ENCODE data around the gene MYOCD.

The MYOCD gene

DNA sequence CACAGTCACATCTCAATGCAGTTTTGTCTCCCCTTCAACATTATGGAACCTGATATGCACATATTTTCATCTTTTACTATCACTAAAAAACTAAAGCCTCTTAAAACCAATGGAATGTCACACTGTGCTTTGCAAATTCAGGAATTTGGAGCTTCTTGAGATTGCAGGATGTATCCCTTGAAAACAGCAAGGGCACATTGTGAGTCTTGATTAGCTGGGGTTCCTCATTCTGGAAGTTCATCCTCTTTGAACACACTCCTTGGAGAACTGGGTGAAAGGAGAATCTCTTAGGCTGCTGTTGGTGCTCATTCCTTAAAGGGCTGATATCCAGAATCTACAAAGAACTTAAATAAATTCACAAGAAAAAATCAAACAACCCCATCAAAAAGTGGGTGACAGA is 21.1 kb upstream of the MYOCD start:
- DNase-seq, result no peak

- no peak for DNase-seq
Measured at GRCh38 chr17:12646761-12647422, 18.8 kb upstream of the MYOCD start.

DNA sequence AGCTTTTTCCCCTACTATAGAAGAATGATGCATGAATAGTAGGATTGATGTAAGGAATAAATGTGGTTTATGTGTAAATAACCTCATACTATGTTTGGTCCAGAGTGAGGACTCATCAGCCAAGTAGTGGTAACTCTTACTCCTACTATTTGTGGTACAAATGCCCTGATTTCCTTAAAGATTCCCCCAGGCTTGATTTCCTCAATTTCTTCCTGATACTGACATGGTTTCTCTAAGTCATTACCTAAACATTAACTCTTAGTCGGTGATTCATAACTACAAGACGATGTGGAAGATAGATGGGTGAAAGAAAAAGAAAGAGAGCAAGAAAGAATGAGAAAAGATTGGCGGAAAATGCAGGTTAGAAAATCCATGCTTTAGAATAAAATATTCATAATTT is 17.2 kb upstream of the MYOCD start:
- no peak for DNase-seq

- no peak for DNase-seq
Measured at GRCh38 chr17:12655936-12656335, 9.8 kb upstream of the MYOCD start.

GRCh38 chr17:12656354-12656753 is 9.3 kb upstream of the MYOCD start:
- DNase-seq, result no peak

DNA sequence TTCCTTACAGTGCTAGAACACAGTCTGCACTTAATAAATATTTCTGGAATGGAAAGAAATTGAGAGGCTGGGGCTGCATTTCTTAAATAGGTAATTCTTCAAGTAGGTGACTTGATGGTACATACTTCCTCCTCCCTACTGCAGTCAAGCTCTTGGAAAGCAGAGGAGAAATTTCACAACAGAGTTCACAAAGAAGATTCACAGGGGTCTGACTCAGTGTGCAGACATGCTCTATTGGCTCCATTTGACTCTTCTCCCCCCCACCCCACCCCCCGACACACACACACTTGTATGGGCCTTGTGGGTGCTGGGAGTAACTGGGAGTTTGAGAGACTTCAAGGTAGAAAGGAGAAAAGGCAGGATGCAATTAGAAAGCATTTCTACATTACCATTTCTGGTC is 6.2 kb upstream of the MYOCD start:
- no peak for DNase-seq

GRCh38 chr17:12664252-12664651 is 1.4 kb upstream of the MYOCD start:
- no peak for DNase-seq

DNA sequence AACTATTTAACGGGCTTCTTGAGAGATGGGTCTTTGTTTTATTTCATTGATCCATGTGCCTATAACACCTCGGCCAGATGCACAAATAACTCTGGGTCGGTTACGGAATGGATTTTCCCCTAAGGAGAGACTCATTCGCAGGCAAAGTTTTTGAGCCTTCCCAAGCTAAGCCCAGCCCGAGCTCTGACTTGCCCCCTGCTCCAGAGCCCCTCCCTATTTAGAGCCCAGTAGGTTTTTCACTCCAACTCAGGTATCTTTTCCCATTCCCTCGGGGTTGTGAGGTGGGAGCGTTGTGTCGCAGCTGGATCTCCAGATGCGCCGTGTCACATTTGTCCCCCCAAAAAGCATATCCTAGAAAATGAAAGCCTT is 812 bp upstream of the MYOCD start:
- no peak for DNase-seq

- no peak for DNase-seq
Measured at GRCh38 chr17:12666718-12667117, 1.0 kb downstream of the MYOCD start.

DNA sequence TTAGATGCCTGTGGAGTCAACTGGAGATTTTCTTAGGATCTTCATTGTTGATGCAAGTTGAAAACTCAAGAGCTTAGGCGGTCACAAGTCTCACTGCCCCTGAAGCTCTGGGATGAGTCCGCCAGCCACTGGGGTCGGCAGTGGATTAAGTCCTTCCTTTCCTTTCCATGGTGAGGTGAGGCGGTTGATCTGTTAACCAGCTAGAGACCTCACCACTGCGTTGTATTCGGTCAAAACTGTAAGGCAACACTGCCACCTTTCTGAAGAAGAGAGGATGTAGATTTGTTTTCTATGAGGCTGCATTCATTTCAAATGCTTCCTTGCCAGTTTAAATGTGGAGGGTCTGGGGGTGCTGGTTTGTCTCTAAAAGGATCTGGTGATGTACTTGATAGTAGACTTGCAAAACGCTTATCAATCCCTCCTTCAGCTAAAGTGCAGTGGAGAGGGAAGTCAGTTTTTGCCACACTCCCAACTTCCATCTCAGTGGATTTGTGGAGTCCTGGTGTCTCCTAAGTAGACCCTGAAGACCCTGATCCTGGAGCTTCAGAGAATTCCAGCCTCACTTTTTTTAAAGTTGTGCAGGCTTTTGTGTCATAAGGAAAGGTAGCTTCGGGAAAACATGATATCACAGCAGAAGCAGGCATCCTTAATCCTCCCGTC is 1.7 kb downstream of the MYOCD start:
- no peak for DNase-seq

- no peak for DNase-seq
Measured at GRCh38 chr17:12671906-12672305, 6.2 kb downstream of the MYOCD start.

GRCh38 chr17:12672947-12673346 is 7.3 kb downstream of the MYOCD start:
- no peak for DNase-seq

DNA sequence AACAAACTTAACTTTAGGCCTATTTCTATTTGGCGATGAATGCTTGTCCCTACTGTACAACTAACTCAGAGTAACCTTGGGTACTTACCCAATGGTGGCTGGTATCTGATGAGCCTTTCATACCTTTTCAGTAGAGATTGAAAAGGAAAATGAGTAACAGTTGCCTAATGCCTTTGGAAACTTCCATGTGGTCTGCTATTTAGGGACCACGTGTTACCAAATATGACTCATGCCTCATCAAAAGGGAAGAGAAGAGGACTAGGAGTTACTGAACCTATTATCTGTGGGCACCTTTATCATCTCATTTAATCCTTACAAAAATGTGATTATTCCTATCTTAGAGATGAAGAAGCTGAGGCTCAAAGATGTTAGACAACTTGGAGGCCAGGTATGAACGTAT is 8.1 kb downstream of the MYOCD start:
- DNase-seq, result no peak

DNA sequence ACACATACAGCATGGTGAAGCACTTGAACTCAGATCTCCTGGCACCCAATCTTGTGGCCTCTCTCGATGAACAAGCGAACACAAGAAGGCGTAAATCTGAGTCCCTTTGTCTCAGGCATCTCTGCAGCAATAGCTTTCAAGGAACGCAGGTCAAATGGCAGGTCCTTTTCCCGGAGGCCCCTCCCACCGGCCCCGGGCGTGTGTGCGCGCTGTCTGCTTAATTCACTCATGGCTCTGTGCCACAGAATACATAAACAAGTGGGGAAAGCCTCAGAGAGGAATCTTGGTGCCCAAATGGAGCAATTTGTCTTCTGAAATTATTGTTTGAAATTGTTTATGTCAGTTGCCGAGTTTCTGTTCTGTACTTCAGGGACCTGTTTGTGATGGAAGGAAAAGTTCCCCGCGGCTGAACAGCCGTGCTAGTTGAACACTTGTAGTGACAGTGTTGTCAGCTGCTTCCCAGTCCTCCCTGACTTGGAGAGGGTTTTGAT is 14.8 kb downstream of the MYOCD start:
- DNase-seq, result no peak

- DNase-seq, result no peak
Measured at GRCh38 chr17:12680993-12681392, 15.3 kb downstream of the MYOCD start.

DNA sequence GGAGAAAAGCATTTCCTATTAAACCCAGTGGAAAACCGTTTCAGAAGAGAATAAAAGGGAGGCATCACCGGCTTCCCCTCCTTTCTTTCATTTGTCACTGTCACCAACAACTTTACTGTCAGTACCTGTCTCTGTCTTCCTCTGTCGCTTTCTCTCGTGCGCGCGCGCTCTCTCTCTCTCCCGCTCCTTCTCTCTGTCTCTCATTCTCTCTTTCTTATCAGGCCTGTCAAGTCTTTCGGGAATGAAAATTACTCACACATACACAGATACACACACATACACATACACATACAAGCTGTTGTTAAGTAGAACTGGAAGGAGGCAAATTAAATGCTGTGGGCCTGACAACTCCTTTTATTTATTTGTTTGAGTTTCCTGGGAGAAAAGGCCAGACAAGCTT is 17.6 kb downstream of the MYOCD start:
- no peak for DNase-seq

GRCh38 chr17:12686486-12686885 is 20.8 kb downstream of the MYOCD start:
- no peak for DNase-seq

GRCh38 chr17:12688382-12688781 is 22.7 kb downstream of the MYOCD start:
- DNase-seq, result no peak

DNA sequence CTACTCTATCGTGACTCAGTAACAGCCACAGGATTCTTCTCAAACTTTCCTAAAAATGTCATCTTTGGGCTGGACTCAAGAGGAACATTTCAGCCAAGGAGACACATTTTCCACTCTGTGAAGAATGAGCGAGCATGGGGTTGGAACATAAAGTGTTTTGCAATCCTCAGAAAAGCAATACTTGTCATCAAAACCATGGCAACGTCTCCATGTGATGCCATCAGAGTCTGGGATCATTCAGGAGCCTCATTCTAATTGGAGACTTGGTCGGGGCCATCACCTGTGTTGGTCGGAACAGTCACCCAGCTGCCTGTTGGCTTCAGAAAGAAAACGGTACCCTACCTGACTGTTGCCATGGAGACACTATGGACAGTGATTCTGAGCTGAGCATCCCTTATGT is 25.5 kb downstream of the MYOCD start:
- no peak for DNase-seq

DNA sequence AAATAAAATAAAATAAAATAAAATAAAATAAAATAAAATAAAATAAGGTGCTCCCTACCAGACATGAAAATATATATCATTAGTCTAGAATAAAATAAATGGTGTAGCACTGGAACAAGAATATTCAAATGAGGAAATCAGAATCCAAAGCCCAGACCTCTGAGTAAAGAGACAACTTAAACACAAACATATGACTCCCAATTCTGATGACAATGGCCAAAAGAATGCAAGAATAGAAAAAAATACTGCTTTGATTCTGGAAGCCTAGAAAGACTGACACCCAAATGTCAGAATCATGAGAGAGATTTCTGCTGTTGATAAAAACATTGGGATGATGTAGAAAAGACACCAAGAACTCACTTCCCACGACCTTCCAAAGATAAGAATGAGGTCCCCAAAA is 27.9 kb downstream of the MYOCD start:
- DNase-seq, result no peak

GRCh38 chr17:12706070-12706469 is 40.4 kb downstream of the MYOCD start:
- no peak for DNase-seq

GRCh38 chr17:12709063-12709462 is 43.4 kb downstream of the MYOCD start:
- DNase-seq, result no peak

DNA sequence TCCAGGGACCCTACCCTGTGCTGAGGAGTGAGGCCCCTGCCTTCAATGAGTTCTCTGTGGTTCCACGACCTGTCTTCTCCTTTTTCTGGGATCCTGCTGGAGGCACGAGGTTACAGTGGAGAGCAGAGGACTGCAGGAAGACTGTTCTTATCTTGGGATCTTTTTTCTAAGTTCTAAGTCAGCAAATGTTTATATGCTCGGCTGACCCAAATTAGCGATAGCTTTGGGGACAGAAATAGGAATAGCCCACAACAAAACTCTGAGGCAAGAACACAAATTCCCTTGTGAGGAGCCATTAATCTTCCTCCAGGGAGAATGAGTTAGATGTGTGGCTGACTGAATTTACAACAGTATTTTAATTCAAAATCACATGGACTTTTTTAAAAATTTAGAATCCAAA is 46.7 kb downstream of the MYOCD start:
- DNase-seq, result no peak

DNA sequence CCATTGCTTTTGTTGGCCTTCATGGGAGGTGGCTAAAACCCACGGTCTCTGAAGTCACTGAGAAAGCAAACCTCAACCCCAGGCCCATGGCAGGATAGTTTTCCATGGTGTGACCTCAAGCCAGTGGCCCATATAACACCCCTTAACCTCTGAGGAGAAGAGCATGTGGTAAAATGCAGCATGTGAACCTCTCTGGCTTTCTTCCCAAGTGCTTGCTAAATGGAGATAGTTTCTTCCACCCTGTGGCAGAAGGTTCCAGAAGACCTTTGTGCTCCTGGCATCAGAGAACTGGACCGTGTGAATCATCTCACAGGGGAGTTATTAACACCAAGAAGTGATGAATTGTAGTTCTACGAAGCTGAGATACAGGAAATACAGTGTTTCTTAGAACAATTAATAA is 47.3 kb downstream of the MYOCD start:
- no peak for DNase-seq

DNA sequence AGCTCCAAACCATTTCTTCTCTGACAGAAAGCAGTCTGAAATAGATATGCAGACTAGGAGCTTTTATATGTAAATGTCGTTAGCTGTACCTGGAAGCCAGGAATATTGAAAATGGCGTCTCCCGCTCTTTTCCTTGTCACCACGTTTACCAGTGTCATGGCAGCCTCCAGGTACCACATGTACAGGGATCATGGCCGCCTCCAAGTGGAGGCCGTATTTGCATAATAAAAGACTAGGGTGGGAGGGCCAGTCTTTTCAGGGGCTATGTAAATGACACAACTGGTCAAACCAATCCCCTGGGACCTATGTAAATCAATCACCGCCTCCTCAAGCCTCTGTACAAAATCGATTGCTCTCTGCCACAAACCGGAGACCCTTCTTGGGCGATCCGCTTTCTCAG is 54.3 kb downstream of the MYOCD start:
- no peak for DNase-seq
